Effector CD8-positive, alpha-beta T cell (primary cell): Measurements from ENCODE around the gene MAGEC1.
"Not testable (repeated sequence)": the region's sequence is repeated elsewhere in the genome, so short reads cannot be mapped to it uniquely, and the experiment has no call there.

Source experiments
- DNase-seq: peaks from one replicate; lab custom pipeline; 2025; lab: John Stamatoyannopoulos, UW
- total RNA-seq, 4 experiments: gene quantifications; one replicate each; lab custom pipeline; 2026; lab: John Stamatoyannopoulos, UW

The MAGEC1 gene
- 0 reads per million in 4 experiments for total RNA-seq

GRCh38 chrX:141903400-141904155, at the start of gene MAGEC1:
Gene MAGEC1 (plus strand): TSS chrX:141903894. CDS start chrX:141905073, 1,179 bp downstream.
- no peak for DNase-seq

GRCh38 chrX:141857479-141857878, 46.2 kb upstream of the MAGEC1 start:
- no peak for DNase-seq

- no peak for DNase-seq
These were observed 24.1 kb upstream of the MAGEC1 start for GRCh38 chrX:141879616-141880015.

GRCh38 chrX:141888811-141889210, 14.9 kb upstream of the MAGEC1 start:
- DNase-seq, result not testable (repeated sequence)

- no peak for DNase-seq
These were observed 9.0 kb upstream of the MAGEC1 start for GRCh38 chrX:141894733-141895132.

- no peak for DNase-seq
These were observed 6.0 kb upstream of the MAGEC1 start for GRCh38 chrX:141897690-141898089.

GRCh38 chrX:141902366-141902765, 1.3 kb upstream of the MAGEC1 start:
- no peak for DNase-seq

- no peak for DNase-seq
These were observed 568 bp downstream of the MAGEC1 start for GRCh38 chrX:141904262-141904661.

GRCh38 chrX:141917801-141918200, 14.1 kb downstream of the MAGEC1 start:
- DNase-seq, result no peak

GRCh38 chrX:141924293-141924692, 20.6 kb downstream of the MAGEC1 start:
- DNase-seq, result no peak

- DNase-seq, result no peak
These were observed 24.7 kb downstream of the MAGEC1 start for GRCh38 chrX:141928432-141928831.

GRCh38 chrX:141934059-141934641, 30.5 kb downstream of the MAGEC1 start:
- DNase-seq, result no peak

GRCh38 chrX:141935645-141936044, 32.0 kb downstream of the MAGEC1 start:
- no peak for DNase-seq

GRCh38 chrX:141936080-141936479, 32.4 kb downstream of the MAGEC1 start:
- DNase-seq, result no peak

GRCh38 chrX:141941234-141941633, 37.5 kb downstream of the MAGEC1 start:
- DNase-seq, result no peak

GRCh38 chrX:141945426-141945825, 41.7 kb downstream of the MAGEC1 start:
- no peak for DNase-seq

GRCh38 chrX:141947350-141947749, 43.7 kb downstream of the MAGEC1 start:
- DNase-seq, result no peak

GRCh38 chrX:141952603-141953002, 48.9 kb downstream of the MAGEC1 start:
- DNase-seq, result no peak

GRCh38 chrX:141958675-141959074, 55.0 kb downstream of the MAGEC1 start:
- no peak for DNase-seq
